Ovary (tissue), 9 donors: ENCODE data around the gene CDK5RAP2. TPM values are rescaled to one million over a fixed set of nuclear protein-coding genes. Genes with fewer than 3 reads are reported as not detected.

Experiments
- DNase-seq, 5 donors: peaks; one replicate each; pipeline ENCODE4 v3.0.0-alpha.2; 2019 to 2020
- H3K27ac ChIP-seq, 2 donors: fragments of 200-600 bp; one replicate each; pipeline versions ENCODE4 v1.5.1 to v1.8.0; 2019 to 2022
- H3K27me3 ChIP-seq: fragments of 200-600 bp; one replicate; pipeline ENCODE4 v1.8.0; 2022
- H3K36me3 ChIP-seq: fragments of 200-600 bp; sonication (generic); one replicate; pipeline ENCODE4 v1.5.1; 2019
- H3K4me1 ChIP-seq: one replicate; pipeline ENCODE4 v1.8.1; 2013; ENCODE audit warnings: mild to moderate bottlenecking, moderate library complexity; ENCODE audit not compliant: insufficient read depth
- H3K4me3 ChIP-seq: fragments of 200-600 bp; sonication (generic); one replicate; pipeline ENCODE4 v1.5.1; 2017
- H3K9me3 ChIP-seq, 2 donors: fragments of 200-600 bp in 1 of 2; sonication (generic) in 1 of 2; one replicate each; pipeline versions ENCODE4 v1.5.1 to v1.8.1; 2013 to 2019; ENCODE audit warnings: mild to moderate bottlenecking in 1 of 2, moderate library complexity in 1 of 2
- CTCF ChIP-seq, 3 donors: fragments of 450-650 bp in 2 of 3; fragments of 200-600 bp in 1 of 3; IDR thresholded peaks; one replicate each; pipeline versions ENCODE4 v1.5.1 to v1.8.0; 2016 to 2022; ENCODE audit warnings: antibody characterized with exemption in 3 of 3, mild to moderate bottlenecking in 1 of 3
- EP300 ChIP-seq: sonication (generic); formaldehyde crosslinking; IDR thresholded peaks from one replicate; pipeline ENCODE4 v1.6.1; 2017; ENCODE audit warnings: antibody characterized with exemption
- POLR2A ChIP-seq: fragments of 450-650 bp; IDR thresholded peaks from one replicate; pipeline ENCODE4 v1.6.1; 2017; ENCODE audit warnings: antibody characterized with exemption, mild to moderate bottlenecking, moderate library complexity
- WGBS, 3 donors: extraction: QIAGEN DNeasy Blood & Tissue Kit in 1 of 3; methylation state at CpG; one replicate each; pipeline versions ENCODE4 v1.1.5 to v1.1.7; 2013 to 2017; 5-methylcytosine and 5-hydroxymethylcytosine counted together
- intact Hi-C, 4 donors: fragments of 100-400 bp; cut with DNase I; formaldehyde crosslinking; loops; one replicate each; pipeline versions ENCODE4 v1.11.0 to v1.15.1; 2022 to 2023
- polyA plus RNA-seq, 2 donors: library from polyadenylated mRNA; stranded (reverse); fragments of 200-250 nt in 1 of 2; fragments of 350-450 nt in 1 of 2; fragmentation: Illumina TruSeq in 1 of 2; extraction: RNeasy Lipid Tissue Mini Kit (QIAGEN cat#74804) in 1 of 2; gene quantifications; one replicate each; pipeline ENCODE4 v1.2.3, GENCODE V29; 2013 to 2014
- total RNA-seq, 7 donors: library from RNA; depleted of rRNA in 2 of 7; stranded (reverse); fragments of >200 nt in 2 of 7; fragmentation: NEBNext Ultra II Directional in 3 of 7; extraction: Animal tissue kit (Norgen Biotek cat#: 25700) in 3 of 7; gene quantifications; one replicate each; pipeline versions ENCODE4 v1.1.0 to v1.2.4, GENCODE V29; 2016 to 2023
- donor health status: DM: no; HTN: no; CAD: no; lungs with moderate emphysema.
- donor health status: DM: no; HTN: no; CAD: no.
- donor health status: Bipolar disorder and iron deficiency.
- donor health status: DM: yes; HTN: yes; CAD: no.
- donor health status: DM: no; HTN: no; CAD: no.
- donor health status: DM: yes; HTN: yes; CAD: no.

CDK5RAP2 gene
- total and polyA plus RNA-seq, 9 donors: 30.8 to 61.1 (median 44.7) TPM

DNA sequence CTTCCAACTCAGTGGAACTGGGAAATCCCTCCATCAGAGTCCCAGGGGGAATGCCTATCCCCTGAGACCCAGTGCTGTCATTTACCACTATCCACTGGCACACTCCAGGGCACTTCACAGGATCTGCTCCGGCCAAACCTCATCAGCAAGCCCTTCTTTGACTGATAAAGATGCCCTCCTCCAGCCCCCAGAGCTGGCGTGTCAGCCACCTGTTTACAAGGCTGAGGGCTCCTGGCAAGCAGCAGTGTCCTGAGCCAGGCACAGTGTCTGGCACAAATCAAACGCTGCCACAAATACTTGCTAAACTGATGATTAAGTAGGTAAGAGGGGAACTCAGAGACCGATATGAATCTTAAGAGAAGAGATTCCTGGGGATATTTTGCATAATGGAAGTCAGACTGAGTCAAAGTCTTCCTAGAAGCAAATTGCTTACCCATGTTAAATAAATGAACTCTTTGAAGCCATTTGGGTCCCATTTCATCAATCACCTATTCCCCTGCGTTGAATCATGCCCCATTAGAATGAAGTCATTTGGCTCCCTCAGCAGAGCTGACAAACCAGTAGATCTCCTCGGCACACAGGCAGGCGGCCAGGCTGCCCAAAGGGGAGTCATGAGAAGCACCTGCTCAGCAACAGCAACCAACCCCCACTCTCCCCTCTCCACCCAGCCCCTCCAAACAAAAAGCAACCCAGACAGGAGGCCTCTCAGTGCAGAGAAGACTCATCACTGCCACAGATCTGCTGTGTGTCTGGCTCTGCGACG, 97.4 kb downstream of the CDK5RAP2 start:
- Histone ChIP-seq H3K4me3 (no peak overlapping the region), H3K27me3 (no peaks in the 10 kb centered on the region), H3K36me3 (no peaks in the 10 kb centered on the region), H3K27ac (no peak overlapping the region), H3K4me1 (no peaks in the 10 kb centered on the region), H3K9me3 (no peaks in the 10 kb centered on the region)
- 81 to 85% (median 85%) methylated on average over 9 of the region's 9 CpGs for WGBS, 3 donors
- intact Hi-C loops: no loop called here
- no peak for DNase-seq
- no peak for TF ChIP-seq POLR2A
- TF ChIP-seq EP300: no peak
- TF ChIP-seq CTCF (IDR thresholded peaks at IDR 0.05): no peak

DNA sequence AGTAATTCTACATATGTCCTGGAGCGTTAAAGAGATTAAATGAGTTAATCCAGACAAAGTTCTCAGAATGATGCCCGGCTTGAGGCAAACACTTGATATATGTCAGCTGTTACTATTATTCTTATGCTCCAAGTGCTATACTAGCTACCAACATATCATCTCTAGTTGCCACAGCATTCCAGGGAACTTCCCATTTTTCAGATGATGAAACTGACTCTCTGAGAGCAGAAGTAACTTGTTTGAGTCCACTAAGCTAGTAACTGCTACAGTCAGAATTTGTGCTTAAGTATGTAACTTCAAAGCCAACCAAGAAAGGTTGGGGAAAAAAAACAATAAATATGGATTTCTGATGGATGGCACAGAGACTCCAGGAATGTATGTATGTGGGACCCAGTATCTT, 98.1 kb downstream of the CDK5RAP2 start:
- no peaks in the 10 kb centered on the region for H3K9me3 ChIP-seq
- WGBS, 3 donors: 95 to 97% (median 96%) methylated on average over 2 of the region's 2 CpGs
- DNase-seq: no peak
- no peaks in the 10 kb centered on the region for H3K4me1 ChIP-seq
- TF ChIP-seq CTCF (IDR thresholded peaks at IDR 0.05) (no peak), POLR2A (no peak)
- H3K27me3 ChIP-seq: no peaks in the 10 kb centered on the region
- no peak overlapping the region for H3K27ac ChIP-seq
- H3K36me3 ChIP-seq: no peaks in the 10 kb centered on the region
- intact Hi-C loops: no loop called here
- H3K4me3 ChIP-seq: no peak overlapping the region

GRCh38 chr9:120481248-120481647, 98.7 kb downstream of the CDK5RAP2 start:
- no peak for TF ChIP-seq CTCF (IDR thresholded peaks at IDR 0.05)
- TF ChIP-seq EP300: no peak
- no peak for TF ChIP-seq POLR2A
- WGBS, 3 donors: 100% methylated on average over 1 of the region's 1 CpG
- intact Hi-C loops: no loop called here
- Histone ChIP-seq H3K27me3 (no peaks in the 10 kb centered on the region), H3K27ac (no peak overlapping the region), H3K4me3 (no peak overlapping the region), H3K4me1 (no peaks in the 10 kb centered on the region), H3K36me3 (no peaks in the 10 kb centered on the region), H3K9me3 (no peaks in the 10 kb centered on the region)
- DNase-seq: no peak

- H3K27ac ChIP-seq: no peak overlapping the region
- DNase-seq: no peak
- intact Hi-C loops: no loop called here
Observed at GRCh38 chr9:120480707-120481106, 99.3 kb downstream of the CDK5RAP2 start.

More at GRCh38 chr9:120480707-120481106, 99.3 kb downstream of the CDK5RAP2 start:
- Histone ChIP-seq H3K4me1 (peaks cover under 1% of the 10 kb centered on the region), H3K9me3 (no peaks in the 10 kb centered on the region), H3K4me3 (no peak overlapping the region), H3K36me3 (no peaks in the 10 kb centered on the region), H3K27me3 (no peaks in the 10 kb centered on the region)
- no peak for TF ChIP-seq CTCF (IDR thresholded peaks at IDR 0.05)
- no peak for TF ChIP-seq EP300
- TF ChIP-seq POLR2A: no peak
- 27 to 42% (median 37%) methylated on average over 1 of the region's 1 CpG for WGBS, 3 donors
